ENCODE results near the gene SYTL3. TPM values are rescaled to one million over a fixed set of nuclear protein-coding genes. Genes with fewer than 3 reads are reported as not detected.

SYTL3 gene
- total and polyA plus RNA-seq, 2 donors (not counting 1 experiment from before 2014, with no cell fraction given), result 1.1 to 5.4 TPM

DNA sequence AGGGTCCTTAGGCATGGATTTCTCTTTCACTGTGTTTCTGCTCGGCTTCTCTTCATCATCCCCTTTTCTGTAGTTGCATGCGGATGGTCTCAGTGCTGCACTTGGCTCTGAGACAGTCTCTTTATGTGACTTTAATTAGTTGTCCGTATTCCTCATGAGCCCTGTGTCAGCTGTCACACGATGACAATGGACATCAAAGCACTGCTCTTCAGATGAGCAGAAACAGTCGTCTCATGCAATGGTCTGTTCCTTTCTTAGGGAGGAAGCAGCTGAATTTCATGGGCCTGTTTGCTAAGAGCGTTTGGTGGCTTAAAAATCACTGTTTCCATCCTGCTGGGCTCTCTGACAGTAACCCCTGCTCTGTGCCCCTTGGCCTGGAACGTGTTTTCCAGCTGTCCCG, 64.9 kb downstream of the SYTL3 start:
- H3K4me1 ChIP-seq (ENCODE audit: control insufficient read depth in 2 of 2, insufficient read depth in 2 of 2, low read length in 2 of 2), result peaks cover 40 to 58% of the 10 kb centered on the region in 2 donors

More for the DNA sequence above, 64.9 kb downstream of the SYTL3 start:
- POLR2A ChIA-PET, result interaction anchor here (1.1 to 1.8 kb wide), 4 partner anchors 8 to 93 kb away, joined by 3 to 8 read pairs (median 5); no protein-coding TSS in a partner anchor
- Mint-ChIP-seq H3K27me3 (no peaks in the 10 kb centered on the region), H3K27ac (peak overlapping the region; percentile 98), H3K9me3 (ENCODE audit: insufficient read depth) (no peaks in the 10 kb centered on the region), H3K4me3 (peak overlapping the region; percentile 71), H3K4me1 (peaks cover 53% of the 10 kb centered on the region)
- Histone ChIP-seq H3K27me3 (replicated peaks in 1 of 4; ENCODE audit: control extremely low read depth in 1 of 4, control insufficient read depth in 3 of 4, insufficient read depth in 4 of 4, low read length in 3 of 4) (no peaks in the 10 kb centered on the region), H3K9ac (ENCODE audit: low read length) (no peak overlapping the region), H4K20me1 (ENCODE audit: control insufficient read depth, insufficient read depth, low read length, poor library complexity, severe bottlenecking) (no peaks in the 10 kb centered on the region), H3K4me3 (ENCODE audit: control extremely low read depth in 1 of 5, extremely low read depth in 1 of 5, insufficient read depth in 1 of 5, low read depth in 2 of 5, low read length in 4 of 5) (no peak overlapping the region), H3K27ac (ENCODE audit: low read length in 2 of 2) (peak overlapping the region; percentile 73 to 90), H3K36me3 (replicated peaks in 1 of 2; ENCODE audit: control extremely low read depth in 1 of 2, control insufficient read depth in 1 of 2, extremely low read depth in 1 of 2, insufficient read depth in 2 of 2, low read length in 1 of 2) (no peaks in the 10 kb centered on the region), H3K9me3 (ENCODE audit: control extremely low read depth in 1 of 3, control insufficient read depth in 2 of 3, insufficient read depth in 1 of 3, low read length in 2 of 3) (no peaks in the 10 kb centered on the region), H3K79me2 (ENCODE audit: control insufficient read depth, insufficient read depth, low read length) (no peaks in the 10 kb centered on the region), H3K4me2 (replicated peaks; ENCODE audit: low read depth, low read length, poor library complexity, severe bottlenecking) (peak overlapping the region; percentile 57), H2AFZ (ENCODE audit: insufficient read depth, low read depth, low read length, poor library complexity, severe bottlenecking) (peak overlapping the region; percentile 55)
- TF ChIP-seq, protein P1, sequence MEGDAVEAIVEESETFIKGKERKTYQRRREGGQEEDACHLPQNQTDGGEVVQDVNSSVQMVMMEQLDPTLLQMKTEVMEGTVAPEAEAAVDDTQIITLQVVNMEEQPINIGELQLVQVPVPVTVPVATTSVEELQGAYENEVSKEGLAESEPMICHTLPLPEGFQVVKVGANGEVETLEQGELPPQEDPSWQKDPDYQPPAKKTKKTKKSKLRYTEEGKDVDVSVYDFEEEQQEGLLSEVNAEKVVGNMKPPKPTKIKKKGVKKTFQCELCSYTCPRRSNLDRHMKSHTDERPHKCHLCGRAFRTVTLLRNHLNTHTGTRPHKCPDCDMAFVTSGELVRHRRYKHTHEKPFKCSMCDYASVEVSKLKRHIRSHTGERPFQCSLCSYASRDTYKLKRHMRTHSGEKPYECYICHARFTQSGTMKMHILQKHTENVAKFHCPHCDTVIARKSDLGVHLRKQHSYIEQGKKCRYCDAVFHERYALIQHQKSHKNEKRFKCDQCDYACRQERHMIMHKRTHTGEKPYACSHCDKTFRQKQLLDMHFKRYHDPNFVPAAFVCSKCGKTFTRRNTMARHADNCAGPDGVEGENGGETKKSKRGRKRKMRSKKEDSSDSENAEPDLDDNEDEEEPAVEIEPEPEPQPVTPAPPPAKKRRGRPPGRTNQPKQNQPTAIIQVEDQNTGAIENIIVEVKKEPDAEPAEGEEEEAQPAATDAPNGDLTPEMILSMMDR (IDR thresholded peaks at IDR 0.05), result no peak
- TF ChIP-seq EZH2 (IDR thresholded peaks at IDR 0.05; ENCODE audit: borderline replicate concordance, insufficient read depth, low read depth, low read length, poor library complexity, severe bottlenecking), result no peak
- DNase-seq (no peak), ATAC-seq (ENCODE audit: low read depth) (no peak)
- intact Hi-C loops (cut with micrococcal nuclease), result loop anchor here (5.0 kb wide), 3 partner anchors 48 to 403 kb away; no protein-coding TSS in a partner anchor
- CTCF ChIA-PET, result interaction anchor here (0.8 to 3.4 kb wide), 9 partner anchors 8 to 257 kb away, joined by 3 to 17 read pairs (median 5); no protein-coding TSS in a partner anchor
- WGBS (ENCODE audit: insufficient coverage), result 61% methylated on average over 6 of the region's 8 CpGs

Measured in B cell (primary cell).